HEK293T (cell line): ENCODE measurements around the gene ANO3.

ENCODE experiments used
- CTCF ChIA-PET: fragments of 350-600 bp; formaldehyde crosslinking; extraction: SDS; loops from one replicate; lab custom pipeline; 2021; ENCODE audit warnings: antibody characterized with exemption, inconsistent platforms; lab: Yijun Ruan, JAX
- POLR2A ChIA-PET: fragments of 350-600 bp; formaldehyde crosslinking; extraction: SDS; loops from one replicate; lab custom pipeline; 2020; ENCODE audit warnings: antibody characterized with exemption, inconsistent platforms; lab: Yijun Ruan, JAX
- DNase-seq: peaks from one replicate; pipeline ENCODE4 v3.0.0; 2012; ENCODE audit warnings: mixed read lengths; ENCODE audit errors: extremely low spot score
- ARNT ChIP-seq: fragments of 450-650 bp; IDR thresholded peaks from 2 replicates; pipeline ENCODE4 v1.6.1; 2017; ENCODE audit warnings: mild to moderate bottlenecking
- BHLHE40 ChIP-seq: fragments of 450-650 bp; IDR thresholded peaks from 2 replicates; pipeline ENCODE4 v1.6.1; 2016; ENCODE audit warnings: mild to moderate bottlenecking, moderate library complexity, borderline replicate concordance
- CTBP1 ChIP-seq: fragments of 450-650 bp; IDR thresholded peaks from 2 replicates; pipeline ENCODE4 v1.6.1; 2016; ENCODE audit warnings: borderline replicate concordance
- ELF4 ChIP-seq: fragments of 450-650 bp; IDR thresholded peaks from 2 replicates; pipeline ENCODE4 v1.6.1; 2017; ENCODE audit warnings: antibody characterized with exemption
- FOXA1 ChIP-seq: fragments of 450-650 bp; IDR thresholded peaks from 2 replicates; pipeline ENCODE4 v1.6.1; 2016; ENCODE audit warnings: mild to moderate bottlenecking
- FOXK2 ChIP-seq: fragments of 450-650 bp; IDR thresholded peaks from 2 replicates; pipeline ENCODE4 v1.6.1; 2016; ENCODE audit warnings: mild to moderate bottlenecking
- FOXM1 ChIP-seq: fragments of 450-650 bp; IDR thresholded peaks from 2 replicates; pipeline ENCODE4 v1.6.1; 2017; ENCODE audit warnings: mild to moderate bottlenecking, borderline replicate concordance
- HDGF ChIP-seq: fragments of 450-650 bp; IDR thresholded peaks from 2 replicates; pipeline ENCODE4 v1.6.1; 2017; ENCODE audit warnings: antibody characterized with exemption, borderline replicate concordance
- L3MBTL2 ChIP-seq: fragments of 450-650 bp; conservative IDR thresholded peaks from 2 replicates; pipeline ENCODE4 v1.6.1; 2016; ENCODE audit warnings: mild to moderate bottlenecking
- LEF1 ChIP-seq: fragments of 450-650 bp; IDR thresholded peaks from 2 replicates; pipeline ENCODE4 v1.6.1; 2017; ENCODE audit warnings: mild to moderate bottlenecking, borderline replicate concordance
- NFRKB ChIP-seq: fragments of 450-650 bp; IDR thresholded peaks from 2 replicates; pipeline ENCODE4 v1.6.1; 2016; ENCODE audit warnings: mild to moderate bottlenecking, moderate library complexity
- SP1 ChIP-seq: fragments of 450-650 bp; IDR thresholded peaks from 2 replicates; pipeline ENCODE4 v1.6.1; 2017
- SUZ12 ChIP-seq: fragments of 450-650 bp; IDR thresholded peaks from 2 replicates; pipeline ENCODE4 v1.6.1; 2016; ENCODE audit warnings: mild to moderate bottlenecking
- TARDBP ChIP-seq: fragments of 450-650 bp; IDR thresholded peaks from 2 replicates; pipeline ENCODE4 v1.6.1; 2016
- ZNF384 ChIP-seq: fragments of 450-650 bp; IDR thresholded peaks from 2 replicates; pipeline ENCODE4 v1.6.1; 2016
- TF ChIP-seq, protein P1 (sequence below): fragments of 450-650 bp; IDR thresholded peaks from 2 replicates; pipeline ENCODE4 v1.6.1; 2016

The ANO3 gene

DNA sequence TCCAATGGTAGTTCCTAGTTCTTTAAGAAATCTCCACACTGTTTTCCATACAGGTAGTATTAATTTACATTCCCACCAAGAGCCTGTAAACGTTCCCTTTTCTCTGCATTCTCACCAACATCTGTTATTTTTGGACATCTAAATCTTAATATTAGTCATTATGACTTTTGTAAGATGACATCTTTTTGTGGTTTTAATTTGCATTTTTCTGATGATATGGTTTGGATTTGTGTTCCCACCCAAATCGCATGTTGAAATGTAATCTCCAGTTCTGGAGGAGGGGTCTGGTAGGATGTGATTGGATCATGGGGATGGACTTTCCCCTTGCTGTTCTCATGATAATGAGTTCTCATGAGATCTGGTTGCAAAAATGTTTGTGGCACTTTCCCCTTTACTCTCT lies 151.2 kb downstream of the ANO3 start:
- POLR2A ChIA-PET, result no interaction called here
- CTCF ChIA-PET, result no interaction called here
- no peak for DNase-seq
- TF ChIP-seq NFRKB (no peak), ARNT (no peak), FOXA1 (no peak), TARDBP (no peak), L3MBTL2 (no peak), SP1 (no peak), ELF4 (no peak), FOXK2 (no peak), CTBP1 (no peak), ZNF384 (no peak), LEF1 (no peak), SUZ12 (no peak), HDGF (no peak), BHLHE40 (no peak), FOXM1 (no peak)
- TF ChIP-seq, protein P1, sequence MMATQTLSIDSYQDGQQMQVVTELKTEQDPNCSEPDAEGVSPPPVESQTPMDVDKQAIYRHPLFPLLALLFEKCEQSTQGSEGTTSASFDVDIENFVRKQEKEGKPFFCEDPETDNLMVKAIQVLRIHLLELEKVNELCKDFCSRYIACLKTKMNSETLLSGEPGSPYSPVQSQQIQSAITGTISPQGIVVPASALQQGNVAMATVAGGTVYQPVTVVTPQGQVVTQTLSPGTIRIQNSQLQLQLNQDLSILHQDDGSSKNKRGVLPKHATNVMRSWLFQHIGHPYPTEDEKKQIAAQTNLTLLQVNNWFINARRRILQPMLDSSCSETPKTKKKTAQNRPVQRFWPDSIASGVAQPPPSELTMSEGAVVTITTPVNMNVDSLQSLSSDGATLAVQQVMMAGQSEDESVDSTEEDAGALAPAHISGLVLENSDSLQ, result no peak

DNA sequence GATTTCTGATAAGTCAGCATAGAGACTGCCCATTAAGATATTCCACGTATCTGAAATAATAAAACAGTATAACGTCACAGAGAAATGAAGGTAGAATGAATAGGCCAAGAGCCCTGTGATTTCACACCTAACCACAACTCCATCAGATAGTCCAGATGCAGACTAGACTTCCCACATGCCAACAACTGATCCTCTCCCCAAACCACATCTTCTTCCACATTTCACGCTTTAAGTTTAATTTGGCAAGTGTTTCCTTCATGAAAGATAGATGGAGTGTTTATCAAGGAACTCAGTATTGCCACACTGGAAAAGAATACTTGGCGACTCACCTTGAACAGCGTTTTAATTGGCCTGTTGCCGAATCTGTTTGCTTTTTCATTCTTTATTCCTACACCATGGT lies 158.6 kb downstream of the ANO3 start:
- ChIA-PET CTCF (no interaction called here), POLR2A (no interaction called here)
- TF ChIP-seq HDGF (no peak), BHLHE40 (no peak), FOXA1 (no peak), FOXM1 (no peak), CTBP1 (no peak), L3MBTL2 (no peak), NFRKB (no peak), LEF1 (no peak), ELF4 (no peak), ZNF384 (no peak), TARDBP (no peak), SP1 (no peak), ARNT (no peak), SUZ12 (no peak), FOXK2 (no peak)
- TF ChIP-seq, protein P1, result no peak
- no peak for DNase-seq

DNA sequence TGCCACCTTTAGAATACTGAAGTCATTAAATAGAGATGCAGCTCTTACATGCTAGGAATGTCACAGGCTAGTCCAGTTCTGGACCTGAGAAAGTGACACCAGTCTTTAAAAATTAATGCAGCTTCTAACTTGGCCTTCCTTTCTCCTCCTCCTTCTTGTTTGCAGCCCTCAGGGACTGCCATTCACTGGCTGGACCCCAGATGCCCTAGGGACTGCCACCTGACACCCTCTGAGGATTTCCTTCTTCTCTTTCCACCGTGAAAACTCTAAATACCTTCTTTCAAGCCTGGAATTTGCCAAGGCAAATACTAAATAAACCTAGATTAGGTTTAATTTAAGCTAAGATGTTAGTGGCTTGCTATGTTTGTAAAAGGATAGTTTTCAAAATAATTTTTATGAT lies 161.7 kb downstream of the ANO3 start:
- TF ChIP-seq CTBP1 (no peak), SUZ12 (no peak), L3MBTL2 (no peak), FOXK2 (no peak), TARDBP (no peak), FOXM1 (no peak), BHLHE40 (no peak), LEF1 (no peak), NFRKB (no peak), SP1 (no peak), FOXA1 (no peak), HDGF (no peak)
- TF ChIP-seq, protein P1, result no peak
- no peak for DNase-seq
- ChIA-PET CTCF (no interaction called here), POLR2A (no interaction called here)

- CTCF ChIA-PET, result no interaction called here
- TF ChIP-seq CTBP1, result no peak
- TF ChIP-seq, protein P1, result no peak
- TF ChIP-seq FOXA1, result no peak
- TF ChIP-seq ELF4, result no peak
- no peak for TF ChIP-seq TARDBP
- no peak for TF ChIP-seq FOXK2
- TF ChIP-seq NFRKB, result no peak
- no peak for TF ChIP-seq BHLHE40
- no peak for TF ChIP-seq L3MBTL2
- TF ChIP-seq HDGF, result no peak
- no peak for TF ChIP-seq LEF1
- TF ChIP-seq SP1, result no peak
- TF ChIP-seq ZNF384, result no peak
- no peak for TF ChIP-seq ARNT
- TF ChIP-seq SUZ12, result no peak
- TF ChIP-seq FOXM1, result no peak
- POLR2A ChIA-PET, result no interaction called here
- DNase-seq, result no peak
Observed at GRCh38 chr11:26507229-26507628, 175.3 kb downstream of the ANO3 start.

- TF ChIP-seq HDGF, result no peak
- TF ChIP-seq FOXA1, result no peak
- no peak for TF ChIP-seq FOXK2
- TF ChIP-seq TARDBP, result no peak
- DNase-seq, result no peak
- ChIA-PET POLR2A (no interaction called here), CTCF (no interaction called here)
Observed at GRCh38 chr11:26510164-26510563, 178.2 kb downstream of the ANO3 start.

- CTCF ChIA-PET, result interaction anchor here (0.6 kb wide), 1 partner anchor 57 kb away, joined by 3 read pairs; no protein-coding TSS in a partner anchor
- no peak for DNase-seq
- TF ChIP-seq ARNT (no peak), LEF1 (no peak), L3MBTL2 (no peak), CTBP1 (no peak), TARDBP (no peak), SP1 (no peak), ELF4 (no peak), ZNF384 (no peak), NFRKB (no peak), FOXM1 (no peak), FOXK2 (no peak), HDGF (no peak), SUZ12 (no peak), BHLHE40 (no peak), FOXA1 (no peak)
- TF ChIP-seq, protein P1, result no peak
Observed at GRCh38 chr11:26510756-26511155, 178.8 kb downstream of the ANO3 start.

More at GRCh38 chr11:26510756-26511155, 178.8 kb downstream of the ANO3 start:
- POLR2A ChIA-PET, result no interaction called here
